ENCODE results near the gene ARHGAP22.
"Not testable (repeated sequence)": the region's sequence is repeated elsewhere in the genome, so short reads cannot be mapped to it uniquely, and the experiment has no call there.

The ARHGAP22 gene

GRCh38 chr10:48429309-48429708, 175.6 kb downstream of the ARHGAP22 start:
- TF ChIP-seq ZFX (IDR thresholded peaks at IDR 0.05; ENCODE audit: borderline replicate concordance) (no peak), CTCF (IDR thresholded peaks at IDR 0.05) (no peak)
- H3K27ac ChIP-seq, result no peak overlapping the region

DNA sequence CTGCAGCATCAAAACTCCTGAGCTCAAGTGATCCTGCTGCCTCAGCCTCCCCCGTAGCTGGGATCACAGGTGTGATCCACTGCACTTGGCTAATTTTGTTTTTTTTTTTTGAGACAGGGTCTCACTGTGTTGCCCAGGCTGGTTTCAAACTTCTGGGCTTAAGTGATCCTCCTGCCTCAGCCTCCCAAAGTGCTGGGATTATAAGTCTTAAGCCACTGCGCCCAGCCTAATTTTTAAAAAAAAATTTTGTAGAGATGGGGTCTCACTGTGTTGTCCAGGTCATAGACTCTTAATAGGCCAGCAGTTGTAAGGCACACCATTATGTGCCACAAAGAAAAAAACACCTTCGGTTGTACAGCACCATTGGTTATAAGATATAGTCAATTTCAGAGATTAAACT, 176.0 kb downstream of the ARHGAP22 start:
- no peak for TF ChIP-seq CTCF (IDR thresholded peaks at IDR 0.05)
- TF ChIP-seq ZFX (IDR thresholded peaks at IDR 0.05; ENCODE audit: borderline replicate concordance), result no peak
- no peak overlapping the region for H3K27ac ChIP-seq

GRCh38 chr10:48423884-48424283, 181.0 kb downstream of the ARHGAP22 start:
- TF ChIP-seq CTCF (IDR thresholded peaks at IDR 0.05) (no peak), ZFX (IDR thresholded peaks at IDR 0.05; ENCODE audit: borderline replicate concordance) (no peak)
- no peak overlapping the region for H3K27ac ChIP-seq

DNA sequence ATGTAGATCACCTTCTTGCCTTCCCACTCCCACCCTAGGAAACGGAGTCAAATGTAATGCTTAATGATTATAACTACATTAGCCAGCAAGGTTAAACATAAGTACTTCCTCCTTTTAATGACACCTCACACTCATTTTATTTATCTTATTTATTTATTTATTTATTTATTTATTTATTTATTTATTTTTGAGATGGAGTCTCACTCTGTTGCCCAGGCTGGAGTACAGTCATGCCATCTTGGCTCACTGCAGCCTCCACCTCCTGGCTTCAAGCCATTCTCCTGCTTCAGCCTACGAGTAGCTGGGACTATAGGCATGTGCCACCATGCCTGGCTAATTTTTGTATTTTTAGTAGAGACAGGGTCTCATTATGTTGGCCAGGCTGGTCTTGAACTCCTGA, 183.0 kb downstream of the ARHGAP22 start:
- not testable (repeated sequence) for H3K27ac ChIP-seq

GRCh38 chr10:48419714-48420113, 185.2 kb downstream of the ARHGAP22 start:
- no peak overlapping the region for H3K27ac ChIP-seq
- TF ChIP-seq CTCF (IDR thresholded peaks at IDR 0.05), result no peak
- TF ChIP-seq ZFX (IDR thresholded peaks at IDR 0.05; ENCODE audit: borderline replicate concordance), result no peak

- TF ChIP-seq CTCF (IDR thresholded peaks at IDR 0.05), result no peak
- TF ChIP-seq ZFX (IDR thresholded peaks at IDR 0.05; ENCODE audit: borderline replicate concordance), result no peak
- no peak overlapping the region for H3K27ac ChIP-seq
Measured at GRCh38 chr10:48418189-48418788, 186.6 kb downstream of the ARHGAP22 start.

DNA sequence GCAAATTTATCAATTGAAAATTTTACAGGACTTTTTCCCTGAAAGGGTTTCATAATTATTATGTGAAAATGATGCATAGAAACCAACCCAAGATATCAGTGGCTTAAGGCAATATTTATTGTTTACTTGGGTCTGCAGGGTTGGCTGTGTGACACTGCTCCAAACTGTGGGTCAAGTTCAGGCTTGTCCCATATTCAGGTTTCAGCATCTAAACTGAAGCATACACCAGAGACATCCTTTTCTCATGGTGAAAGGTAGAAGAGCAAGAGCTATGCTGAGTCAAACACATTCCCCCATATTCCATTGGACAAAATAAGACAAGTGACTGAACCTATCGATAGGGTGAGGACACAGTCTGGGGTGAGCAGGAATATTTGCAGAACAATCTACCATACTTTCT, 187.5 kb downstream of the ARHGAP22 start:
- no peak overlapping the region for H3K27ac ChIP-seq
- TF ChIP-seq CTCF (IDR thresholded peaks at IDR 0.05), result no peak
- no peak for TF ChIP-seq ZFX (IDR thresholded peaks at IDR 0.05; ENCODE audit: borderline replicate concordance)

DNA sequence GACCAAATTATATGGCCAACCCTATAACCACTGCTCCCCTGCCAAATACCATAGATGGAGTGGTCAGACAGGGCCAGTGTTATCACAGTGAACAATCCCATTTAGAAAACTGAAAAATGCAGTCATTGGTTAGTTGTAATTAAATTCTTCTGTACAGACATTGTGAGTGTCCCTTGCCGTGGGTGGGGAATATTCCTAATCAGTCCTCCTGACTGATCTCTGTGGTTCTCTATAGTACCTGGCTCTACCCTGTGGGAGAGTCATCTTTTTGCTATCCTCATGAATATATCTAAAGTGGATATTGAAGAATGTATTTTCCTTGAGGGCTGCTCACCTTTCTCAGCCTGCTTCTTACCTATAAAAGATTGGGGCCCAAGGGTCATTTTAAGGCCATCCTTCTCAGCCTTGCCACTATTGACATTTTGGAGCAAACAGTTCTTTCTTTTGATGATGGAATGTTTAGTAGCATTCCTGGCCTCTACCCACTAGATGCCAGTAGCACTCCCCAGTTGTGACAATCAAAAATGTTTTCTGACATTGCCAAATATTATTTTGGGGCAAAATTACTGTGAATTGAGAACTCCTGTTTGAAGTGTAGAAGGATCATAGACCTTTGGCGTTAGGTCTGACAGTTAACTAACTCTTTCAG, 188.2 kb downstream of the ARHGAP22 start:
- TF ChIP-seq ZFX (IDR thresholded peaks at IDR 0.05; ENCODE audit: borderline replicate concordance) (no peak), CTCF (IDR thresholded peaks at IDR 0.05) (no peak)

More for the DNA sequence above, 188.2 kb downstream of the ARHGAP22 start:
- no peak overlapping the region for H3K27ac ChIP-seq
